Stomach (tissue), 9 donors: ENCODE measurements around the gene RAPH1. TPM values are rescaled to one million over a fixed set of nuclear protein-coding genes. Genes with fewer than 3 reads are reported as not detected.

Experiments
- DNase-seq, 2 donors: peaks; one replicate each; pipeline versions ENCODE4 v3.0.0 to v3.0.0-alpha.2; 2013 to 2019
- H3K27ac ChIP-seq, 5 donors: fragments of 200-600 bp in 4 of 5; sonication (generic) in 4 of 5; one replicate each; pipeline ENCODE4 v1.5.1; 2013 to 2019; ENCODE audit warnings: mild to moderate bottlenecking in 1 of 5, moderate library complexity in 1 of 5
- H3K27me3 ChIP-seq, 3 donors: fragments of 200-600 bp; sonication (generic); one replicate each; pipeline ENCODE4 v1.5.1; 2017 to 2019; ENCODE audit warnings: mixed run types in 1 of 3
- H3K36me3 ChIP-seq, 4 donors: fragments of 200-600 bp; sonication (generic); 1 replicate in 3 of 4; 2 replicates in 1 of 4; pipeline ENCODE4 v1.5.1; 2016 to 2019
- H3K4me1 ChIP-seq, 4 donors: fragments of 200-600 bp; sonication (generic); one replicate each; pipeline ENCODE4 v1.5.1; 2016 to 2019
- H3K4me3 ChIP-seq, 4 donors: fragments of 200-600 bp; sonication (generic) in 3 of 4; one replicate each; pipeline ENCODE4 v1.5.1; 2016 to 2019; ENCODE audit warnings: mild to moderate bottlenecking in 1 of 4
- H3K9me3 ChIP-seq, 4 donors: fragments of 200-600 bp; sonication (generic); one replicate each; pipeline ENCODE4 v1.5.1; 2016 to 2019
- CTCF ChIP-seq, 7 experiments: fragments of 450-650 bp in 4 of 7; fragments of 200-600 bp in 3 of 7; sonication (generic) in 3 of 7; IDR thresholded peaks; one replicate each; pipeline ENCODE4 v1.5.1; 2016 to 2019; ENCODE audit warnings: antibody characterized with exemption in 7 of 7, control low read depth in 2 of 7, mild to moderate bottlenecking in 1 of 7
- EP300 ChIP-seq: sonication (generic); formaldehyde crosslinking; IDR thresholded peaks from one replicate; pipeline ENCODE4 v1.6.1; 2017; ENCODE audit warnings: antibody characterized with exemption
- POLR2A ChIP-seq, 4 donors: fragments of 450-650 bp; IDR thresholded peaks; one replicate each; pipeline ENCODE4 v1.6.1; 2016; ENCODE audit warnings: antibody characterized with exemption in 4 of 4, control low read depth in 2 of 4, mild to moderate bottlenecking in 1 of 4, moderate library complexity in 1 of 4
- POLR2AphosphoS5 ChIP-seq, 3 donors: sonication (generic); formaldehyde crosslinking; IDR thresholded peaks; one replicate each; pipeline ENCODE4 v1.6.1; 2016; ENCODE audit warnings: antibody characterized with exemption in 3 of 3
- WGBS, 5 donors: extraction: QIAGEN DNeasy Blood & Tissue Kit in 3 of 5; methylation state at CpG; one replicate each; pipeline versions ENCODE4 v1.1.5 to v1.1.7; 2013 to 2018; 5-methylcytosine and 5-hydroxymethylcytosine counted together
- intact Hi-C: fragments of 100-400 bp; cut with DNase I; formaldehyde crosslinking; loops from one replicate; pipeline ENCODE4 v1.15.1; 2023; ENCODE audit warnings: low total_unique reads
- polyA plus RNA-seq, 3 donors: library from polyadenylated mRNA; stranded (reverse); fragments of 200-250 nt; gene quantifications; one replicate each; pipeline ENCODE4 v1.2.3, GENCODE V29; 2013
- total RNA-seq, 5 donors: library from RNA; depleted of rRNA; stranded (reverse); fragments of >200 nt; gene quantifications; one replicate each; pipeline versions ENCODE4 v1.1.0 to v1.2.3, GENCODE V29; 2014 to 2016
- donor health status: healthy with polysubstance abuse.
- donor health status: Bipolar disorder and iron deficiency.
- donor health status: healthy.

RAPH1 gene
- total and polyA plus RNA-seq, 8 donors, result 2.5 to 1,062 (median 17.7) TPM

GRCh38 chr2:203484266-203485112, 50.6 kb downstream of the RAPH1 start:
- intact Hi-C loops, result loop anchor here (10.0 kb wide), 1 partner anchor 330 kb away; no protein-coding TSS in a partner anchor
- Histone ChIP-seq H3K36me3 (peaks cover 1 to 19% (median 13%) of the 10 kb centered on the region in 4 donors), H3K4me1 (peaks cover 0 to 6% (median 0%) of the 10 kb centered on the region in 4 donors), H3K27ac (no peak overlapping the region), H3K9me3 (no peaks in the 10 kb centered on the region), H3K27me3 (no peaks in the 10 kb centered on the region), H3K4me3 (no peak overlapping the region)
- 72 to 83% (median 76%) methylated on average over 8 of the region's 8 CpGs for WGBS, 5 donors
- peak; percentile 32 to 72 for DNase-seq
- peak in 5 of 7 experiments; percentile 20 to 58 (median 44) for TF ChIP-seq CTCF (IDR thresholded peaks at IDR 0.05)
- no peak for TF ChIP-seq POLR2A (IDR thresholded peaks at IDR 0.05)
- no peak for TF ChIP-seq POLR2AphosphoS5 (IDR thresholded peaks at IDR 0.05)
- no peak for TF ChIP-seq EP300

- no peak overlapping the region for H3K4me3 ChIP-seq
- DNase-seq, result no peak
- peaks cover 0 to 6% (median 0%) of the 10 kb centered on the region in 4 donors for H3K4me1 ChIP-seq
- no peaks in the 10 kb centered on the region for H3K27me3 ChIP-seq
- no peaks in the 10 kb centered on the region for H3K9me3 ChIP-seq
- intact Hi-C loops, result loop anchor here (10.0 kb wide), 1 partner anchor 334 kb away; no protein-coding TSS in a partner anchor
- H3K36me3 ChIP-seq, result peaks cover 4 to 12% (median 8%) of the 10 kb centered on the region in 4 donors
- TF ChIP-seq POLR2AphosphoS5 (IDR thresholded peaks at IDR 0.05), result no peak
- TF ChIP-seq CTCF (IDR thresholded peaks at IDR 0.05), result no peak
- TF ChIP-seq POLR2A (IDR thresholded peaks at IDR 0.05), result no peak
- no peak for TF ChIP-seq EP300
- WGBS, 5 donors, result 71 to 87% (median 72%) methylated on average over 5 of the region's 5 CpGs
- no peak overlapping the region for H3K27ac ChIP-seq
Observed at GRCh38 chr2:203480623-203481022, 54.5 kb downstream of the RAPH1 start.

- Histone ChIP-seq H3K4me1 (no peaks in the 10 kb centered on the region), H3K27ac (no peak overlapping the region), H3K36me3 (peaks cover 0 to 7% (median 2%) of the 10 kb centered on the region in 4 donors), H3K27me3 (no peaks in the 10 kb centered on the region), H3K9me3 (no peaks in the 10 kb centered on the region), H3K4me3 (no peak overlapping the region)
- no peak for TF ChIP-seq POLR2AphosphoS5 (IDR thresholded peaks at IDR 0.05)
- TF ChIP-seq CTCF (IDR thresholded peaks at IDR 0.05), result no peak
- intact Hi-C loops, result no loop called here
- WGBS, 5 donors, result 79 to 88% (median 86%) methylated on average over 2 of the region's 2 CpGs
- no peak for DNase-seq
Observed at GRCh38 chr2:203476881-203477280, 58.2 kb downstream of the RAPH1 start.

- no peak for DNase-seq
- Histone ChIP-seq H3K4me1 (peaks cover 0 to 21% (median 9%) of the 10 kb centered on the region in 4 donors), H3K27me3 (no peaks in the 10 kb centered on the region), H3K4me3 (no peak overlapping the region), H3K27ac (no peak overlapping the region), H3K9me3 (no peaks in the 10 kb centered on the region), H3K36me3 (peaks cover 0 to 2% (median 0%) of the 10 kb centered on the region in 4 donors)
- intact Hi-C loops, result no loop called here
- WGBS, 5 donors, result 67 to 74% (median 70%) methylated on average over 5 of the region's 5 CpGs
- TF ChIP-seq POLR2A (IDR thresholded peaks at IDR 0.05) (no peak), POLR2AphosphoS5 (IDR thresholded peaks at IDR 0.05) (no peak), EP300 (no peak), CTCF (IDR thresholded peaks at IDR 0.05) (no peak)
Observed at GRCh38 chr2:203471323-203471722, 63.8 kb downstream of the RAPH1 start.
